ENCODE data around the gene SYNE2. TPM values are rescaled to one million over a fixed set of nuclear protein-coding genes. Genes with fewer than 3 reads are reported as not detected.

Gene SYNE2
- total and polyA plus RNA-seq, 10 of the 15 experiments (the other 5 are each of a cell fraction or from before 2014, with no cell fraction given): 2.1 to 52.7 (median 38.1) TPM

- no peaks in the 10 kb centered on the region for H3K27me3 ChIP-seq (replicated peaks in 1 of 2; ENCODE audit: control insufficient read depth in 2 of 2, insufficient read depth in 2 of 2, low read length in 1 of 2)
- H3K4me2 ChIP-seq (ENCODE audit: control insufficient read depth, insufficient read depth): no peak overlapping the region
- no TSS peak for BruUV-seq (replicated peaks)
- no peak overlapping the region for H3K9ac ChIP-seq (ENCODE audit: control insufficient read depth, insufficient read depth, low read length)
- ChIA-PET SMC1A (ENCODE audit: uncharacterized antibody, unreplicated experiment) (interaction anchor here (1.1 to 3.6 kb wide), 2 partner anchors 16 to 76 kb away, joined by 3 to 19 read pairs; no protein-coding TSS in a partner anchor), POLR2A (no interaction called here), CTCF (interaction anchor here (0.7 kb wide), 1 partner anchor 80 kb away, joined by 3 read pairs; no protein-coding TSS in a partner anchor), RAD21 (ENCODE audit: unreplicated experiment) (no interaction called here)
- peaks cover 12 to 35% of the 10 kb centered on the region in 2 experiments for H3K36me3 ChIP-seq (ENCODE audit: control insufficient read depth in 2 of 2, insufficient read depth in 2 of 2, low read length in 1 of 2)
- no peak for ATAC-seq
- 96% methylated on average over 14 of the region's 14 CpGs for WGBS (ENCODE audit: insufficient coverage, insufficient replicate concordance, low lambda C conversion rate, missing lambda C conversion rate)
- intact Hi-C loops (cut with micrococcal nuclease; ENCODE audit: unreplicated experiment): no loop called here
- no peaks in the 10 kb centered on the region for H4K20me1 ChIP-seq (ENCODE audit: control insufficient read depth, insufficient read depth)
- H3K79me2 ChIP-seq (ENCODE audit: control insufficient read depth, insufficient read depth, low read length): no peaks in the 10 kb centered on the region
- no peak overlapping the region; the same call in 1 of the 2 replicates for H3K27ac ChIP-seq (ENCODE audit: control insufficient read depth, insufficient read depth)
- in situ Hi-C loops (cut with MboI): no loop called here
- FAIRE-seq: no peak
- H3K4me3 ChIP-seq: no peak overlapping the region
- no peak overlapping the region for H2AFZ ChIP-seq (ENCODE audit: control insufficient read depth, low read depth, low read length)
- peaks cover 30% of the 10 kb centered on the region for H3K4me1 ChIP-seq (ENCODE audit: control insufficient read depth, insufficient read depth, low read length)
- no peak for DNase-seq (ENCODE audit: low read depth, low spot score)
- TF ChIP-seq TAF1 (IDR thresholded peaks at IDR 0.05; ENCODE audit: borderline replicate concordance, low read depth, low read length): no peak
- TF ChIP-seq POLR2A (IDR thresholded peaks at IDR 0.05; ENCODE audit: low read depth, low read length): 0 out of 2 replicates have a peak, but pooled peaks have one; percentile 25
- TF ChIP-seq USF1 (IDR thresholded peaks at IDR 0.05; ENCODE audit: borderline replicate concordance, extremely low read length, insufficient read depth, low read depth, low read length): peak; percentile 33
- peak; percentile 74 to 79 for TF ChIP-seq SRF (IDR thresholded peaks at IDR 0.05; ENCODE audit: low read depth in 2 of 2, low read length in 2 of 2)
- no peaks in the 10 kb centered on the region for H3K9me3 ChIP-seq (replicated peaks; ENCODE audit: control insufficient read depth, insufficient read depth, low read length)
Measured at GRCh38 chr14:64220466-64220865, 367.7 kb downstream of the SYNE2 start.

GRCh38 chr14:64221391-64222003 lies 368.7 kb downstream of the SYNE2 start:
- Histone ChIP-seq H3K4me2 (ENCODE audit: control insufficient read depth, insufficient read depth) (no peak overlapping the region), H3K36me3 (ENCODE audit: control insufficient read depth in 2 of 2, insufficient read depth in 2 of 2, low read length in 1 of 2) (peaks cover 12 to 29% of the 10 kb centered on the region in 2 experiments), H3K9me3 (replicated peaks; ENCODE audit: control insufficient read depth, insufficient read depth, low read length) (no peaks in the 10 kb centered on the region), H3K27ac (ENCODE audit: control insufficient read depth, insufficient read depth) (no peak overlapping the region), H3K79me2 (ENCODE audit: control insufficient read depth, insufficient read depth, low read length) (no peaks in the 10 kb centered on the region), H3K27me3 (replicated peaks in 1 of 2; ENCODE audit: control insufficient read depth in 2 of 2, insufficient read depth in 2 of 2, low read length in 1 of 2) (no peaks in the 10 kb centered on the region), H2AFZ (ENCODE audit: control insufficient read depth, low read depth, low read length) (no peak overlapping the region), H3K9ac (ENCODE audit: control insufficient read depth, insufficient read depth, low read length) (no peak overlapping the region), H3K4me3 (no peak overlapping the region), H4K20me1 (ENCODE audit: control insufficient read depth, insufficient read depth) (no peaks in the 10 kb centered on the region), H3K4me1 (ENCODE audit: control insufficient read depth, insufficient read depth, low read length) (peaks cover 30% of the 10 kb centered on the region)
- no peak for ATAC-seq
- BruUV-seq (replicated peaks): no TSS peak
- intact Hi-C loops (cut with micrococcal nuclease; ENCODE audit: unreplicated experiment) (no loop called here), in situ Hi-C loops (cut with MboI) (no loop called here)
- FAIRE-seq: no peak
- 97% methylated on average over 14 of the region's 14 CpGs for WGBS (ENCODE audit: insufficient coverage, insufficient replicate concordance, low lambda C conversion rate, missing lambda C conversion rate)
- no peak for DNase-seq (ENCODE audit: low read depth, low spot score)
- ChIA-PET RAD21 (ENCODE audit: unreplicated experiment) (no interaction called here), POLR2A (no interaction called here), SMC1A (ENCODE audit: uncharacterized antibody, unreplicated experiment) (interaction anchor here (0.6 to 1.0 kb wide), 3 partner anchors 14 to 82 kb away, joined by 3 to 4 read pairs (median 3); no protein-coding TSS in a partner anchor), CTCF (interaction anchor here (1.2 to 1.3 kb wide), 2 partner anchors 10 to 15 kb away, joined by 3 read pairs; no protein-coding TSS in a partner anchor)
- no peak for TF ChIP-seq CTCF (IDR thresholded peaks at IDR 0.05 in 2 of 3, conservative IDR thresholded peaks at IDR 0.05 in 1 of 3; ENCODE audit: control insufficient read depth in 2 of 3, extremely low read depth in 1 of 3, insufficient read depth in 1 of 3, low read depth in 3 of 3, low read length in 3 of 3)
- TF ChIP-seq KAT2A (conservative IDR thresholded peaks at IDR 0.05; ENCODE audit: control insufficient read depth, low read depth, low read length): no peak
- TF ChIP-seq ZNF24 (IDR thresholded peaks at IDR 0.05): no peak
- no peak for TF ChIP-seq EZH2 (IDR thresholded peaks at IDR 0.05; ENCODE audit: borderline replicate concordance, control insufficient read depth, low read depth, low read length)
- no peak for TF ChIP-seq RUNX3 (IDR thresholded peaks at IDR 0.05; ENCODE audit: low read length)
- TF ChIP-seq POLR2AphosphoS2 (IDR thresholded peaks at IDR 0.05; ENCODE audit: low read depth, low read length): no peak
- no peak for TF ChIP-seq SRF (IDR thresholded peaks at IDR 0.05; ENCODE audit: low read depth in 2 of 2, low read length in 2 of 2)
- no peak for TF ChIP-seq CHD1 (IDR thresholded peaks at IDR 0.05; ENCODE audit: low read depth, low read length)
- TF ChIP-seq KLF5 (IDR thresholded peaks at IDR 0.05; ENCODE audit: partially characterized antibody): no peak
- TF ChIP-seq MTA2 (IDR thresholded peaks at IDR 0.05; ENCODE audit: low read depth): no peak
- TF ChIP-seq SIN3A (IDR thresholded peaks at IDR 0.05; ENCODE audit: low read depth, low read length): no peak
